NCI-H345 treated with DMSO at 0.1 percent for 48 hours (cell line): ENCODE measurements around the gene GCFC2.
"Not testable (repeated sequence)": the region's sequence is repeated elsewhere in the genome, so short reads cannot be mapped to it uniquely, and the experiment has no call there.

Experiments
- DNase-seq: peaks from one replicate; lab custom pipeline; 2025; ENCODE audit not compliant: unreplicated experiment; lab: John Stamatoyannopoulos, UW

GCFC2 gene

DNA sequence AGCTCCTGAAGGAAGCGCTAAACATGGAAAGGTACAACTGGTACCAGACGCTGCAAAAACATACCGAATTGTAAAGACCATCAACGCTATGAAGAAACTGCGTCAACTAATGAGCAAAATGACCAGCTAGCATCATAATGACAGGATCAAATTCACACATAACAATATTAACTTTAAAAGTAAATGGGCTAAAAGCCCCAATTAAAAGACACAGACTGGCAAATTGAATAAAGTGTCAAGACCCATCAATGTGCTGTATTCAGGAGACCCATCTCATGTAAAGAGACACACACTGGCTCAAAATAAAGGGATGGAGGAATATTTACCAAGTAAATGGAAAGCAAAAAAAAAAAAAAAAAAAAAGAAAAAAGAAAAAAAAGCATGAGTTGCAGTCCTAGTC lies 27.3 kb downstream of the GCFC2 start:
- DNase-seq = not testable (repeated sequence)

DNA sequence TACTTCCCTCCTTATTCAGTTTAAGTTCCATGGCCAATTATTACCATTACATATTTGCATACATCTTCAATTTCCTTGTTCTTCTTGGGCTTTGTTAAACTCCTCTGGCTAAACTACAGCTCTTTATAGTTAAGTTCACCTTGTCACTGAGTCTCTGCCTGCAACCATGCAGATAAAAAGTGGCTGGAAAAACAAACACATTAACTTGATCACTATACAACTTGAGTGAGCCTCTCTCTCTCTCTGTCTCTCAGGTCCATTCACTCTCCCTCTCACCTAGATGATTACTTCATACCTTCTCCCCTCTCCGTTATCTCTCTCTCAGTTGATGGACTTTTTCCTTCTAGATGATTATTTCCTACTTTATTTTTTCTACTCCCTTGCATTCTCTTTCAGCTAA lies 30.3 kb downstream of the GCFC2 start:
- DNase-seq = no peak

DNA sequence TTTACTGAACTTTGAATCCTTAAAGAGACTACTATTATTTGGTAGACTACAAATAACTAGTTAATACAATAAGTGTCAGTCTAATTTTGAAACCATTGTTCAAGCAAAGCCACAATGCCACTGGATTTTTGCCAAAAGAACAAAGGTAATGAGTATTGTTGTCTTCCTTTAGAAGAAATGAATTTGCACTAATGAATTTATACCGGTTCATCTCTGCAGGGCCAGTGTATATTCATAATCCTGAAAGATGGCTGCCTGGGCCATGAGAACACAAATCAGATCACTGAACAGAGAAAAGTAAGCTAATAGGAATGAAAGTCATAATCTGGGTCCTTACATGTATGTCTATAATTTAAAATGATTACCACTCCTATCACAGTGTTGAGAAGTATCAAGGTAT lies 31.2 kb downstream of the GCFC2 start:
- DNase-seq = no peak

DNA sequence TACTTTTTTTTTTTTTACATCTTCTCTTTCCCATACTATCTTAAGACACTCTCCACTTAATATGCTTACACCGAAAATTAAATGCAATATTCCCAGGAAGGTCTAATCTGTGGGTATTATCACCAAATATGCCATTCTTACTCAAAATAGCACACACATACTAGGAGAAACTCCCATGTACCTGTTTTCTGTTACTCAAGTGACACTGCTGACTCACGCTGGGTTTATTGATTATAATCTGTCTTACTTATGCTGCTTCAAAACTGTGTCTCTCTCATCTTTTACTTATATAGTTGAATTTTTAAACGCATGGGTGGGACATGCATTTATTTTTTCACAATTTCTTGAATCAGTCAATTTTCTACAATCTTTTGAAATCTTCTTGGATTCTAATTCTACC lies 34.3 kb downstream of the GCFC2 start:
- no peak for DNase-seq

DNA sequence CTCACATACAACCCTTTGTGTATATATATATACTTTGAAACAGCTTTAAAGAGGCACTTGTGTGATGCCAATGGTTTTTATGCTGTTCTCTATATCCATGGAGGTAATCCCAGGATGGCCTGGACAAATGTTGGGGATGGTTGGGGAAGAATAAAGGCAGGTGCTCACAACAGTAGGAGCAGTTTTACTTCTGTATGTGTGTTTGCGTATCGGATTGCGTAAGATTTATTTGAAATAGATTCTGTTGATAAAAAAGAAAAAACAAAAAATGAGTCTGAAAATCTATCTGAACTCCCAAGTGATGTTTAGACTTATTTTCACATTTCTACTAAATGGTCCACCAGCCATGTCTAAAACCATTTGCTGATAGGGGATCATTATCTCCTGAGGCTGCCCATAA lies 34.8 kb downstream of the GCFC2 start:
- no peak for DNase-seq

DNA sequence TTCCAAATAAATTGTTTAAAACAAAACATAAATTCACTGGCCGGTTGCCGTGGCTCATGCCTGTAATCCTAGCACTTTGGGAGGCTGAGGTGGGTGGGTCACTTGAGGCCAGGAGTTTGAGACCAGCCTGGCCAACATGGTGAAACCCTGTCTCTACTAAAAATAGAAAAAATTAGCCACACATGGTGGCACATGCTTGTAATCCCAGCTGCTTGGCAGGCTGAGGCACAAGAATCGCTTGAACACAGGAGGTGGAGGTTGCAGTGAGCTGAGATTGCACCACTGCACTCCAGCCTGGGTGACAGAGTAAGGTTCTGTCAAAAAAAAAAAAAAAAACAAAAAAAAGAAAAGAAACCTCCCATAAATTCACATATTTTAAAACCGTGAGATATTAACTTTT lies 35.3 kb downstream of the GCFC2 start:
- DNase-seq = not testable (repeated sequence)

DNA sequence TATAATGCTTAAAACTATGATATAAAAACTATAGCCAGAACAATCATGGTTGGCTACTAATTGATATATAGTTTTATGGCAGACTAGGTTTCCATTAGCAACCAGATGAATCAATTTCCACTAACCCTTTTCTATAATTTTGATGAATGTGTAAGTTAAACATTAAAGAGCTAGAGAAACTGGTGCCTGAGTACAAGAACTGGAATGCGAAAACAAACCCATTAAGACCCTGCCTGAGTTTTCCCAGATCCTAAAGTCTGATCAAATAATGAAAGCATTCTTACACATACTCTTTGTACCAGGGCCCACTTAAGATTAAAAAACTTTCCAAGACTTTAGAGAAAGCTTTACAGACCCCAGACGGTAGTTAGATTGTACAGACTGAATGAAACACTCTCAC lies 42.8 kb downstream of the GCFC2 start:
- DNase-seq = no peak

DNA sequence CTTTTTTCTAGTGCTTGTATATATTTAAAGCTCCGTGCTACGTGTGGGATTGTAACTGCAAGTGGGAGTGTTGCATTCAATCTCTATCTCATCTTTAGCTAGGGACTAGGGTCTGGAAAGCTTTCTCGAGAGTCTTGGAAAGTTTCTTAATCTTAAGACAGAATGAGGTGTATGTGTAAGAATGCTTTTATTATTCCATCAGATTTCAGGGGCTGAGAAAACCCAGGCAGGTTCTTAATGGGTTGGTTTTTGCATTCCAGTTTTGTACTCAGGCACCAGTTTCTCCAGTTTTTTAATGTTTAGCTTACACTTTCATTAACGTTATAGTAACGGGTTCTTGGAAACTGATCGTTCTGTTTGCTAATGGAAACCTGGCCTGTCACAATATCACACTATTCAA lies 43.8 kb downstream of the GCFC2 start:
- no peak for DNase-seq

DNA sequence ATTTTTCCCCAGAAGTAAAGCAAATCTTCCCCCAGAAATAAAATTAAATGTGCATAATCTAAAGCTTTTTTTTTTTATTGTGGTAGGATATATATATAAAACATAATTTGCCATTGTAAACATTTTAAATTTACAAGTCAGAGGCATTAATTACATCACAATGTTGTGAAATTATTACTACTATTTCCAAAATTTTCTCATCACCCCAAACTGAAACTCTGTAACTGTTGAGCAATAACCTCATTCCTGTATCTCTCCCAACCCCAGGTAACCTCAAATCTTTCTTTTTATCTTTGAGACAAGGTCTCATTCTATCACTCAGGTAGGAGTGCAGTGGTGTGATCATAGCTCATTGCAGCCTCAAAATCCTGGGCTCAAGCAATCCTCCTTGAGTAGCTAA lies 52.9 kb downstream of the GCFC2 start:
- no peak for DNase-seq

DNA sequence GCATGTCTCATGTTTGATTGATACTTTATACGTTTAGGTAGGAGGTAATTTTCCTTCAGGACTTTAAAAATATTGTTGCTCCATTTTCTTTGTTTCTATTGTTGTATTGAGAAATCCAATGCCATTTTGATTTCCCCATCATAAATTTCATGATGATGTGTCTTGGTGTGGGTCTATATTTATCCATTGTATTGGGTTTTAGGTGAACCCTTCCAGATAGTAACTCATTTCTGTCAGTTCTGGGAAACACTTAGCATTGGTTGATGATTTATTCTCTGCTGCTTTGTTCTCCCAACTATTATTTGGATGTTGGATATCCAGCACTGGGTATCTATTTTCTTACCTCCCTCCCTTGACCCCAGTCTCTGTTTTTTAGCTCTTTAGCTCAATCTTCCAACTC lies 54.2 kb downstream of the GCFC2 start:
- DNase-seq = no peak

DNA sequence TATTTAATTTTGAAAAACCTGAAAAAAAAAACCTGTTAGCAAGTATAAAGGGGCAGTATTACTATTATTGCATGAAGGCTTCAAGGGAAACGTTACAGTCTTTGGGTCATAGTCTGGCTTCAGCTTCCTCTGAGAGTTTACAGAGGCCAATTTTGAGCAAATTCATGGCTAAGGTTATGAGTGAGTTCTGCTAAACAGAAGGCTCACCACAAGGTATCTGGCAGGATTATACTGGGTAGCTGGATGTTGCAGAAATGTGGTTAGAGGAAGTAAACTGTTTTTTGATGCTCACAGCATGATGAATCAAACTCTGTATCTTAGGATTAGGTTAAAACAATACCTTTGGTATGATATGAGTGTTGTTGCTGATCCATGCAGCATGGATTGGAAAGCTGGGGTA lies 54.9 kb downstream of the GCFC2 start:
- DNase-seq = no peak

DNA sequence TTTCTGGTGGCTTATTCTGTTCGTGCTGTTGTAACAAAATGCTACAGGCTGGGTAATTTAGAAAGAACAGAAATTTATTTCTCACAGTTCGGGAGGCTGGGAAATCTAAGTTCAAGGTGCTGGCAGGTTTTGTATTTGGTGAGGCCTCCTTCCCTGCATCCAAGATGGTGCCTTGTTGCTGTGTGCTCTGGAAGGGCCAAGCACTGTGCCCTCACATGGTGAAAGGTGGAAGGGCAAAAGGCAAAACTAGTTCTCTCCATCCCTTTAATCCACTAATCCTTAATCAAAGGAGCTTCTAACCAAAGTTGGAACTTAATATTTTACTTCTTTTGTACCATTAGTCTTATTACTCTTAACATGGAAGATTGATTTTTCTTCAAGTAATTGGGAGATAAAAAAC lies 56.7 kb downstream of the GCFC2 start:
- DNase-seq = no peak

DNA sequence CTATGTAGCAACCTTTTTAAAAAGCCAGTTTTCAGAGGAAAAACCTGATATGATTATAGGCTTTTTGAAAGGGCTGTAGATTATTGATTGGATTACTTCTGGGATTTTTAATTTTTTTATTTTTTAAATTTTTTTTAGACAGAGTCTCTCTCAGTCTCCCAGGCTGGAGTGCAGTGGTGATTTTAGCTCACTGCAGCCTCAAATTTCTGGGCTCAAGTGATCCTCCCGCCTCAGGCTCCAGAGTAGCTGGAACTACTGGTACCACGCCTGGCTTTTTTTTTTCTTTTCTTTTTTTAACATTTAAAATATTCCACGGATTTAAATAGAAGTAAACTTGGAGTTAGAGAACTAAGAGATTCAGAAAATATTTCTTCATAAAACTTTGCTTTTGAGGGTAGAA lies 62.9 kb downstream of the GCFC2 start:
- DNase-seq = no peak

DNA sequence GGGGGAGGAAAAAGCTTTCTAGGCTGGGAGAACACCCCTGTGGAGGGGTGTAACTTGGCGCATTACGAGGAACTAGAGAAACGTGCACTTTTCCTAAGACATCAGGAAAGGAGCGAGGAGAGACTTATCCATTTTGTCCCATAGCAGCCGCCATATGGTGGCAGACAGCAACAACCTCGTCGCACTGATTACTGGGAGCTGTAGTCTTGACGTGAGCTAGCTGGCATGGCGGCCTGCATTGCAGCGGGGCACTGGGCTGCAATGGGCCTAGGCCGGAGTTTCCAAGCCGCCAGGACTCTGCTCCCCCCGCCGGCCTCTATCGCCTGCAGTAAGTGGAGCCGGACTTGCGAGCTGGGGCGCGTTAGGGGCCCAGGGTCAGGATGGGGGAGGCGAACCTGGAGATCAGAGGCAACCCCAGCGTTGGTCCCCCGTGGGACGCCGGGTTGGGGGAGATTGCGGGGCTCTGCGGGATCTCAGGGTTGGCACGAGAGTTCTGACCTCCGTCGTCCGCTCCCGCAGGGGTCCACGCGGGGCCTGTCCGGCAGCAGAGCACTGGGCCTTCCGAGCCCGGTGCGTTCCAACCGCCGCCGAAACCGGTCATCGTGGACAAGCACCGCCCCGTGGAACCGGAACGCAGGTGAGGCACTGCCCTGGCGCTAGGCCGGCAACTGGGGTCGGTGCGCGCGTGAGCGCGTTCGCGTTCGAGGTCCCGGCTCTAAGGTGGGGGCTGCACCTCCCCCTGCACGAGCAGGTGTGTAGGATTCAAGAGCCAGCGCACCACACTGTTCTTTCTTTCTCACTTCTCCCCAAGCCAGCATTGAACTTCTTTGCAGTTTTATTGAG lies 63.9 kb downstream of the GCFC2 start, which contains the start of gene MRPL19:
Gene MRPL19, plus strand, starts transcription at position 201 of the 843 bp plus-strand sequence. Its CDS starts 25 bp downstream, at position 226.
- peak; percentile 66 for DNase-seq

DNA sequence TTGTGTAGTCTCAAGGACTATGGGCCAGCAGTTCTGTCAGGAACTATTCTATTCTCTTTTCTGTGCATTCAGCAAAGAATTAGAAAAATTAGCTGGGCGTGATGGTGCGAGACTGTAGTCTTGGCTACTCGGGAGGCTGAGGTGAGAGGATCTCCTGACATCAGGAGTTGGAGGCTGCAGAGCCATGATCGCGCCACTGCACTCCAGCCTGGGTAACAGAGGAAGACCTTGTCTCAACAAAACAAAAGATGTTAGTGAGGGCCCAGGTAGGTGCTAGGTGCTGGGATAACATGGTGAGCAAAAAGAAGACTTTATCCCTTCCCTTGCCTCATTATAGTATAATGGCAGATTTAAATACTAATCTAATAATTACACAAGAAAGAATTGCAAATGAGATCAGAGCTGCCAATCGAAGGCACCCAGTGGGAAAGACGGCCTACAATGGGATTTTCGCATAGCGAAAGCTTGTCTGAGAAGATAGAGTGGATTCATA lies 64.6 kb downstream of the GCFC2 start:
- DNase-seq = no peak

DNA sequence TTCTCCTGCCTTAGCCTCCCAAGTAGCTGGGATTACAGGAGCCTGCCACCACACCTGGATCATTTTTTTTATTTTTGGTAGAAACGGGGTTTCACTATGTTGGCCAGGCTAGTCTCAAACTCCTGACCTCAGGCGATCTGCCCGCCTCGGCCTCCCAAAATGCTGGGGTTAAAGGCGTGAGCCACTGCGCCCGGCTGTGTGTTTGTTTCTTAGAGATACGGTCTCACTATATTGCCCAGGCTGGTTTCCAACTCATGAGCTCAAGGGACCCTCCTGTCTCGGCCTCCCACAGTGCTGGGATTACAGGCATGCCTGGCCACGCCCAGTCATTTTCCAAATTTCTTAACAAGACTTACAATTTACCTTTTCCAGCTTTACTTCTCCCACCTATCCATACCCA lies 65.1 kb downstream of the GCFC2 start:
- DNase-seq = no peak

DNA sequence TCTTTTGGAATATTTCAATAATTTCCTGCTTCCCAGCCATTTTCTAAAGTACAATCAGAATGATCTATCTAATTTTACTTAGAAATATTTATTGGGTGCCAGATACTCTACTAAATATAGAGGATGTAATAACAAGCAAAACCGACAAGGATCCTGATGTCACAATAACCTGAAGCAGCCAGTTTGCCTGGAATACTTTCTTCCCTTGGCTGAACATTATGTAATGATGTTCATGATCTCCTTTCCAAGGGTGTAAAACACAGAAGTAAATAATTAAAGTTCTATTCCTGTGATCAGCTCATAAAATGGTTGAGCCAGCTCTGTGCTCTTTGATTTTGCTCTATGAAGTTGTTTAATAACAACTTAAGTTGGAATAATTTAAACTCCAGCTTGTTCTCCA lies 66.7 kb downstream of the GCFC2 start:
- no peak for DNase-seq

DNA sequence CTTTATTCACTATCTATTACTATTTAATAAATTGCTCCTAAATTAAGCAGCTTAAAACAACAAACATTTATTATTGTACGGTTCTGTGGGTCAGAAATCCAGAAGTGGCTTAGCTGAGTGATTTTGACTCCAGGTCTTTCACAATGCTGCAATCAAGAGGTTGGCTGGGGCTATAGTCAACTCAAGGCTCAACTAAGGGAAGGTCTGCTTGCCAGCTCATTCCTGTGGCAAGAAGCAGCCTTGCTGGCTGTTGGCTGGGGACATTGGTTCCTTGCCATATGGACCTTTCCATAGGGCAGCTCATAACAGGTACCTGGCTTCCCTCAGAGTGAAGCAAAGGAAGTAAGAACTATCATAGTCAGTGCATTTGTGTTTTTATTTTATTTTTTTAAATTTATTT lies 69.1 kb downstream of the GCFC2 start:
- DNase-seq = no peak

DNA sequence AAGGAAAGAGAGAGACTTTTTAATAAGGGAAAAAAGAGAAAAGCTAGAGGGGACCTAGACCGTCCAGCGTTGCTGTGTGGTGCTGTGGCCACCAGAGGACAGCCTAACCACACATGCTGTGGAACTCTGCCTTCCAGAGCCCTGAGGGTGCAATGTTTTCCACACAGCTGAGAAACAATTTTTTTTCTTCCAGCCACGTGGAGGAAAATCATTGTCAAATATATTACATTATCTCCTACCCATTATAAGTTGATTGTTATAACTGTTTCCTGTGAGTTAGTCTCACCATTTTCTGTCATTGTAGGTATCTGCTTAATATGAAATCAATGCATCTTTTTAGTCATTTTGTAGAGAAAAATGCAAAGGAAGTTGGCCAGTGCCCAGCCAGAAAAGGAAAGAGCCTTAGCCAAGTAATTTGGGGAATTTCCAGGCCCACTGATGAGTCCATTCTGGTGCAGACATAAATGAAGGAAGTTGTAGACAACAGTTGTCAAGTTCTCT lies 70.0 kb downstream of the GCFC2 start:
- peak; percentile 25 for DNase-seq

DNA sequence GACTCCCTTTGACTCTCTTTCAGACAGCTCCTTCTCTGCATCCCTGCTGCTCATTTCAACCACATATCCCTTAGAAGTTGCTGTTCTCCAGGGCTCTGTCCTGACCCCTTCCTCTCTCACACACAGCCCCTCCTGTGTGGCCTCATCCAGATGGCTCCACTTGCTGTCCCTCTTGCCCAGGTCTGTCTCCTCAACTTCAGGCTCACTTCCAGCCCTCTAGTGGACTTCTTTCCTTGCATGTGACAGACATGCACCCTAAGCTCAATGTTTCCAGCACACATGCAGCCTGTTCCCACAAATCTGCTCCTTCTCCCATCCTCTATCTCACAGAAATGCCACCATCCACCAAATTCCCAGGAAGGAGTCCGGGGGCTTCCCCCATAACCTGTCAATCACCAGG lies 73.1 kb downstream of the GCFC2 start:
- DNase-seq = no peak

DNA sequence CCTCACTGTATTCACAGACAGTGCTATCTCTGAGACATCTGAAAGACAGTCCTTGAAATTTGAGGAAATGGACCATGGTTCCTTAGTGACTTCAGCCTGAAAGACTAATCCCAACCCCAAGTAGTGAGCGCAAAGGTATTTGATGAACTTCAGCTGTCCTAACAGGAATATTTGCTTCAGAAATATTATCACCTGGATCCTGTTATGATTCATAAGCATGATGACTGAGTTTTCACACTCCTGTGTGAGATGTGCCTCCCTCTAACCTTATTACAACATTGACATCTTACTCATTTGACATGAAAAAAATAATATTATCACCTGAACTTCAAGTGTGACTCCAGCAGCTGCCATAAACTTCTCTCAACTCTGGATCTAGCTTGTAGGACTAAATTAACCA lies 75.8 kb downstream of the GCFC2 start:
- DNase-seq = no peak

DNA sequence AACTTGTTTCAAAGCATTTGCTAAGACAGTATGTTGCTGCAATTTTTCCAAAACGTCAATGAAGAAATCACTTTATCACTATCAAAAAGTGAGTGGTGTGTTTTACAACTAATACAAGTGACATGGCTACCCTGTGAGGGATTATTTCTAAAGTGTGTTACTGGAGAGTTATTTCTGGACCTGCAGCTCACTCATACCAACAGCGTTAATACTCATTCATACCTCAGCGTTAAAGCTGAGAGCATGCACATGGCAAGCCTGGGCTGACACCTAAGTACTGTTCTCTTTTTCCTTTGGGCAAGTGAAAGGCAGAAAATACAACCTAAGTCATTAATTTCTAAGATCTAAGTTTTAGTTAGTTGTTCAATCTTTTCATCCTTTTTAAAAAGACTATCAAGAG lies 77.1 kb downstream of the GCFC2 start:
- no peak for DNase-seq

DNA sequence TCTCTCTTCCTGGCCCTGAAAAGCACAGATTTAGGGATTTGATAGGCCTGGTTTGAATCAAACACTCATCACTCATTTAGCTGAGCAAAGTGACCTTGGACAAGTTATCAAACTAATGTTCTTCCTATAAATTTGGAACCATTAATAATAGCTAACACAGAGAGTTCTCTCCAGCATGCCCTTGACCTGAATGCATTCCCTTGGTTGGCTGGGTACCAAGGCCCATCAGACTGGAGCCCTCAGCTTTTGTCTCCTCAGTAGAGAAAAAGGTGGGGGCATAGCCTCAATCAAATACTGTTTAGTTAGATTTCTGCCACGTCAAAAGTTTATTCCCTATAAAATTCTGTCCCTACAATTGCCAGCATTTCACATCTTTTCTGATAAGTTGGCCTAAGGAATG lies 77.9 kb downstream of the GCFC2 start:
- DNase-seq = no peak
